Ovary (tissue), 10 donors: ENCODE measurements around the gene IL23R. TPM values are rescaled to one million over a fixed set of nuclear protein-coding genes. Genes with fewer than 3 reads are reported as not detected.

Experiments
- DNase-seq, 5 donors: peaks; one replicate each; pipeline ENCODE4 v3.0.0-alpha.2; 2019 to 2020
- H3K27ac ChIP-seq, 2 donors: fragments of 200-600 bp; one replicate each; pipeline versions ENCODE4 v1.5.1 to v1.8.0; 2019 to 2022
- H3K27me3 ChIP-seq: fragments of 200-600 bp; one replicate; pipeline ENCODE4 v1.8.0; 2022
- H3K36me3 ChIP-seq: fragments of 200-600 bp; sonication (generic); one replicate; pipeline ENCODE4 v1.5.1; 2019
- H3K4me1 ChIP-seq: one replicate; pipeline ENCODE4 v1.8.1; 2013; ENCODE audit warnings: mild to moderate bottlenecking, moderate library complexity; ENCODE audit not compliant: insufficient read depth
- H3K4me3 ChIP-seq: fragments of 200-600 bp; sonication (generic); one replicate; pipeline ENCODE4 v1.5.1; 2017
- H3K9me3 ChIP-seq, 2 donors: fragments of 200-600 bp in 1 of 2; sonication (generic) in 1 of 2; one replicate each; pipeline versions ENCODE4 v1.5.1 to v1.8.1; 2013 to 2019; ENCODE audit warnings: mild to moderate bottlenecking in 1 of 2, moderate library complexity in 1 of 2
- CTCF ChIP-seq, 3 donors: fragments of 450-650 bp in 2 of 3; fragments of 200-600 bp in 1 of 3; IDR thresholded peaks; one replicate each; pipeline versions ENCODE4 v1.5.1 to v1.8.0; 2016 to 2022; ENCODE audit warnings: antibody characterized with exemption in 3 of 3, mild to moderate bottlenecking in 1 of 3
- EP300 ChIP-seq: sonication (generic); formaldehyde crosslinking; IDR thresholded peaks from one replicate; pipeline ENCODE4 v1.6.1; 2017; ENCODE audit warnings: antibody characterized with exemption
- POLR2A ChIP-seq: fragments of 450-650 bp; IDR thresholded peaks from one replicate; pipeline ENCODE4 v1.6.1; 2017; ENCODE audit warnings: antibody characterized with exemption, mild to moderate bottlenecking, moderate library complexity
- WGBS, 3 donors: extraction: QIAGEN DNeasy Blood & Tissue Kit in 1 of 3; methylation state at CpG; one replicate each; pipeline versions ENCODE4 v1.1.5 to v1.1.7; 2013 to 2017; 5-methylcytosine and 5-hydroxymethylcytosine counted together
- intact Hi-C, 4 donors: fragments of 100-400 bp; cut with DNase I; formaldehyde crosslinking; loops; one replicate each; pipeline versions ENCODE4 v1.11.0 to v1.15.1; 2022 to 2023
- long read RNA-seq, 3 donors: library from polyadenylated mRNA in 2 of 3; unstranded in 2 of 3; transcript quantifications; one replicate each; pipeline ENCODE4 v2.0.0 and lab custom pipeline, GENCODE V29; 2021 to 2026
- polyA plus RNA-seq, 2 donors: library from polyadenylated mRNA; stranded (reverse); fragments of 200-250 nt in 1 of 2; fragments of 350-450 nt in 1 of 2; fragmentation: Illumina TruSeq in 1 of 2; extraction: RNeasy Lipid Tissue Mini Kit (QIAGEN cat#74804) in 1 of 2; gene quantifications; one replicate each; pipeline ENCODE4 v1.2.3, GENCODE V29; 2013 to 2014
- total RNA-seq, 7 donors: library from RNA; depleted of rRNA in 2 of 7; stranded (reverse); fragments of >200 nt in 2 of 7; fragmentation: NEBNext Ultra II Directional in 3 of 7; extraction: Animal tissue kit (Norgen Biotek cat#: 25700) in 3 of 7; gene quantifications; one replicate each; pipeline versions ENCODE4 v1.1.0 to v1.2.4, GENCODE V29; 2016 to 2023
- donor health status: DM: no; HTN: no; CAD: no; lungs with moderate emphysema.
- donor health status: DM: no; HTN: no; CAD: no.
- donor health status: Bipolar disorder and iron deficiency.
- donor health status: DM: yes; HTN: yes; CAD: no.
- donor health status: DM: no; HTN: no; CAD: no.
- donor health status: DM: yes; HTN: yes; CAD: no.

The IL23R gene
- total RNA-seq (not detected), polyA plus RNA-seq (under 1 TPM; 0.02 to 0.68 TPM)
- long read RNA-seq, donor 1: 0 reads
- long read RNA-seq, donor 2: 0 reads
- long read RNA-seq, donor 3: 0 reads

- H3K27me3 ChIP-seq: no peaks in the 10 kb centered on the region
- H3K36me3 ChIP-seq: no peaks in the 10 kb centered on the region
- DNase-seq: no peak
- TF ChIP-seq CTCF (IDR thresholded peaks at IDR 0.05) (no peak), POLR2A (no peak), EP300 (no peak)
- no peaks in the 10 kb centered on the region for H3K9me3 ChIP-seq
- intact Hi-C loops: no loop called here
- 77 to 92% (median 82%) methylated on average over 4 of the region's 4 CpGs for WGBS, 3 donors
- no peaks in the 10 kb centered on the region for H3K4me1 ChIP-seq
- H3K27ac ChIP-seq: no peak within 1 kb of the TSS
- H3K4me3 ChIP-seq: no peak within 1 kb of the TSS
Measured at GRCh38 chr1:67166196-67166595, at the start of gene IL23R. TSS of gene IL23R (plus strand) at chr1:67166454. CDS start at chr1:67168121, 1,667 bp downstream.

- TF ChIP-seq POLR2A (no peak), EP300 (no peak), CTCF (IDR thresholded peaks at IDR 0.05) (no peak)
- H3K36me3 ChIP-seq: no peaks in the 10 kb centered on the region
- no peaks in the 10 kb centered on the region for H3K4me1 ChIP-seq
- H3K27me3 ChIP-seq: no peaks in the 10 kb centered on the region
- H3K9me3 ChIP-seq: peaks cover 0 to 3% of the 10 kb centered on the region in 2 donors
- H3K27ac ChIP-seq: no peak overlapping the region
- intact Hi-C loops: no loop called here
- H3K4me3 ChIP-seq: no peak overlapping the region
- no peak for DNase-seq
Measured at GRCh38 chr1:67118191-67118590, 48.1 kb upstream of the IL23R start.

GRCh38 chr1:67118646-67119045, 47.6 kb upstream of the IL23R start:
- Histone ChIP-seq H3K4me1 (no peaks in the 10 kb centered on the region), H3K9me3 (peaks cover 0 to 3% of the 10 kb centered on the region in 2 donors), H3K27ac (no peak overlapping the region), H3K27me3 (no peaks in the 10 kb centered on the region), H3K4me3 (no peak overlapping the region), H3K36me3 (no peaks in the 10 kb centered on the region)
- intact Hi-C loops: no loop called here
- DNase-seq: no peak
- TF ChIP-seq EP300 (no peak), CTCF (IDR thresholded peaks at IDR 0.05) (no peak)
- WGBS, 3 donors: 34 to 37% (median 34%) methylated on average over 3 of the region's 3 CpGs

- no peak for DNase-seq
Measured at GRCh38 chr1:67120855-67121619, 45.2 kb upstream of the IL23R start.

More at GRCh38 chr1:67120855-67121619, 45.2 kb upstream of the IL23R start:
- H3K36me3 ChIP-seq: no peaks in the 10 kb centered on the region
- H3K9me3 ChIP-seq: peaks cover 0 to 3% of the 10 kb centered on the region in 2 donors
- H3K27me3 ChIP-seq: no peaks in the 10 kb centered on the region
- WGBS, 3 donors: 77 to 90% (median 82%) methylated on average over 4 of the region's 4 CpGs
- no peak for TF ChIP-seq CTCF (IDR thresholded peaks at IDR 0.05)
- TF ChIP-seq POLR2A: no peak
- no peak for TF ChIP-seq EP300
- H3K4me3 ChIP-seq: no peak overlapping the region
- no peak overlapping the region for H3K27ac ChIP-seq
- intact Hi-C loops: no loop called here
- no peaks in the 10 kb centered on the region for H3K4me1 ChIP-seq
